Stimulated activated CD4-positive, alpha-beta T cell treated with anti-CD3 and anti-CD28 coated beads, TNF-alpha, amount 100 ng/mL, for 4 hours (primary cell): ENCODE measurements around the gene GPN2.
A peak's percentile ranks its signal among the peaks of the same experiment; 100 is the strongest.
"Not testable (repeated sequence)": the region's sequence is repeated elsewhere in the genome, so short reads cannot be mapped to it uniquely, and the experiment has no call there.

Source experiments
- DNase-seq, 3 experiments: peaks; one replicate each; pipeline ENCODE4 v3.0.0-alpha.2; 2020; ENCODE audit warnings: low read depth in 3 of 3

GPN2 gene

GRCh38 chr1:26858160-26858559, 31.9 kb downstream of the GPN2 start:
- DNase-seq: no peak

GRCh38 chr1:26857473-26858060, 32.5 kb downstream of the GPN2 start:
- no peak for DNase-seq

GRCh38 chr1:26856604-26857469, 33.2 kb downstream of the GPN2 start:
- DNase-seq: no peak

GRCh38 chr1:26856181-26856580, 33.9 kb downstream of the GPN2 start:
- no peak for DNase-seq

- no peak for DNase-seq
Measured at GRCh38 chr1:26855636-26856035, 34.4 kb downstream of the GPN2 start.

- no peak for DNase-seq
Measured at GRCh38 chr1:26854906-26855305, 35.2 kb downstream of the GPN2 start.

GRCh38 chr1:26853600-26853999, 36.5 kb downstream of the GPN2 start:
- no peak for DNase-seq

- DNase-seq: peak; percentile 63 to 77 (median 68)
Measured at GRCh38 chr1:26853156-26853555, 36.9 kb downstream of the GPN2 start.

- DNase-seq: no peak
Measured at GRCh38 chr1:26852701-26853100, 37.4 kb downstream of the GPN2 start.

- no peak for DNase-seq
Measured at GRCh38 chr1:26851106-26851684, 38.9 kb downstream of the GPN2 start.

- no peak for DNase-seq
Measured at GRCh38 chr1:26848941-26849774, 40.9 kb downstream of the GPN2 start.

- DNase-seq: no peak
Measured at GRCh38 chr1:26848499-26848898, 41.6 kb downstream of the GPN2 start.

- DNase-seq: not testable (repeated sequence)
Measured at GRCh38 chr1:26847826-26848225, 42.3 kb downstream of the GPN2 start.

GRCh38 chr1:26844424-26845196, 45.5 kb downstream of the GPN2 start:
- DNase-seq: no peak

GRCh38 chr1:26839779-26840178, 50.3 kb downstream of the GPN2 start:
- no peak for DNase-seq

GRCh38 chr1:26839339-26839722, 50.8 kb downstream of the GPN2 start:
- DNase-seq: no peak

GRCh38 chr1:26838474-26839338, 51.4 kb downstream of the GPN2 start:
- peak in 1 of 3 experiments; percentile 34 for DNase-seq

- DNase-seq: not testable (repeated sequence)
Measured at GRCh38 chr1:26837665-26838064, 52.4 kb downstream of the GPN2 start.

GRCh38 chr1:26833432-26834405, 56.4 kb downstream of the GPN2 start:
- peak; percentile 52 to 86 (median 66) for DNase-seq
